Fibroblast of the aortic adventitia (primary cell): ENCODE results near the gene TIMM50. TPM values are rescaled to one million over a fixed set of nuclear protein-coding genes. Genes with fewer than 3 reads are reported as not detected.
A peak's percentile ranks its signal among the peaks of the same experiment; 100 is the strongest.

ENCODE experiments used
- DNase-seq: peaks from one replicate; pipeline ENCODE4 v3.0.0-alpha.2; 2010; ENCODE audit warnings: low read depth
- H3K4me3 ChIP-seq: 2 replicates; pipeline ENCODE4 v1.5.1; 2011; ENCODE audit warnings: low read depth, mild to moderate bottlenecking, control low read depth, low read length, moderate library complexity
- total RNA-seq: library from RNA; depleted of rRNA; stranded (reverse); fragments of >200 nt; gene quantifications from 2 replicates; pipeline ENCODE4 v1.2.3, GENCODE V29; 2012; ENCODE audit warnings: low replicate concordance
- TF ChIP-seq, protein P1 (sequence below): IDR thresholded peaks from 2 replicates; pipeline ENCODE4 v1.5.1; 2011; ENCODE audit warnings: mild to moderate bottlenecking, low read length, control low read depth, inconsistent platforms; ENCODE audit not compliant: insufficient read depth

The TIMM50 gene
- total RNA-seq, 1 donor, result 49.5 TPM

DNA sequence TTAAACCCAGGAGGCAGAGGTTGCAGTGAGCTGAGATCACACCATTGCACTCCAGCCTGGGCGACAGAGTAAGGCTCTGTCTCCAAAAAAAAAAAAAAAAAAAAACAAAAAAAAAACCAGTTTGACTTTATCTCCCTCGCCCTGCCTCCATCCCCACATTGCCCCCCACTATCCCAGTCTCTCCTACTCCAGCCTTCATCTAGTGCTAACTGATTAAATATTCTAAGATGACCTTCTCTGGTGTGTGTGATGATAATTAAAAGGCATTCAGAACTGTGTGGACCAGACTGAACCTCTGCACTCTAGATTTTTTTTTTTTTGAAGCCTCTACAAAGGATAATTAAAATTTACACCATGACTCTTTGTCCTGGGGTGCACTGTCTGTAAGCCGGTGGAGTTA lies 12.2 kb downstream of the TIMM50 start:
- no peak overlapping the region for H3K4me3 ChIP-seq
- no peak for DNase-seq
- TF ChIP-seq, protein P1, sequence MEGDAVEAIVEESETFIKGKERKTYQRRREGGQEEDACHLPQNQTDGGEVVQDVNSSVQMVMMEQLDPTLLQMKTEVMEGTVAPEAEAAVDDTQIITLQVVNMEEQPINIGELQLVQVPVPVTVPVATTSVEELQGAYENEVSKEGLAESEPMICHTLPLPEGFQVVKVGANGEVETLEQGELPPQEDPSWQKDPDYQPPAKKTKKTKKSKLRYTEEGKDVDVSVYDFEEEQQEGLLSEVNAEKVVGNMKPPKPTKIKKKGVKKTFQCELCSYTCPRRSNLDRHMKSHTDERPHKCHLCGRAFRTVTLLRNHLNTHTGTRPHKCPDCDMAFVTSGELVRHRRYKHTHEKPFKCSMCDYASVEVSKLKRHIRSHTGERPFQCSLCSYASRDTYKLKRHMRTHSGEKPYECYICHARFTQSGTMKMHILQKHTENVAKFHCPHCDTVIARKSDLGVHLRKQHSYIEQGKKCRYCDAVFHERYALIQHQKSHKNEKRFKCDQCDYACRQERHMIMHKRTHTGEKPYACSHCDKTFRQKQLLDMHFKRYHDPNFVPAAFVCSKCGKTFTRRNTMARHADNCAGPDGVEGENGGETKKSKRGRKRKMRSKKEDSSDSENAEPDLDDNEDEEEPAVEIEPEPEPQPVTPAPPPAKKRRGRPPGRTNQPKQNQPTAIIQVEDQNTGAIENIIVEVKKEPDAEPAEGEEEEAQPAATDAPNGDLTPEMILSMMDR, result no peak

DNA sequence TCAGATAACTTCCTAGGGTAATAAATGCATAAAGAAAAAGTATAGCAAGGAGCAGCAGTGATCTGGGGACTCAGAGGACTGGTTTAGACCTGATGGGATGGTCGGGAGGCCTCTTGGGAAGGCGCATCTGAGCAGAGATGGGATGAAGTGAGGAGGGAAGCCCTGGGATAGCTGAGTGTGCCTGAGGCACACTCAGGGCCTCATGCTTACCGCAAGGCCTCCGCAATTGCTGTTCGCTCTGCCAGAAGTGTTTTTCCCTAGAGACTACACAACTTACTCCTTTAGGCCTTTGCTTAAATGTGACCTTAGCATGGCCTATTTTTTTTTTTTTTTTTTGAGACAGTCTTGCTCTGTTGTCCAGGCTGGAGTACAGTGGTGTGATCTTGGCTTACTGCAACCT lies 14.0 kb downstream of the TIMM50 start:
- no peak for DNase-seq
- no peak overlapping the region for H3K4me3 ChIP-seq
- TF ChIP-seq, protein P1, result no peak

DNA sequence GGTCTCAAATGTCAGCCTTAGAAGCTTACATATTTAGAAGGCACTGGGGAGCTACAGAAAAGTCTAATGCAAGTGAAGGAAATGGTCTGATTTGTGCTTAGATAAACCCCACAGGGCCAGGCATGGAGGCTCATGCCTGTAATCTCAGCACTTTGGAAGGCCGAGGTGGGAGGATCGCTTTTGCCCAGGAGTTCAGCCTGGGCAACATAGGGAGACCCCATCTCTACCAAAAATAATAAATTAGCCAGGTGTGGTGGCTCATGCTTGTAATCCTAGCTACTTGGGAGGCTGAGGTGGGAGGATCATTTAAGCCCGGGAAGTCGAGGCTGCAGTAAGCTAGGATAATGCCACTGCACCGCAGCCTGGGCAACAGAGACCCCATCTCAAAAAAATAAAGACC lies 15.4 kb downstream of the TIMM50 start:
- no peak overlapping the region for H3K4me3 ChIP-seq
- TF ChIP-seq, protein P1, result no peak
- DNase-seq, result no peak

DNA sequence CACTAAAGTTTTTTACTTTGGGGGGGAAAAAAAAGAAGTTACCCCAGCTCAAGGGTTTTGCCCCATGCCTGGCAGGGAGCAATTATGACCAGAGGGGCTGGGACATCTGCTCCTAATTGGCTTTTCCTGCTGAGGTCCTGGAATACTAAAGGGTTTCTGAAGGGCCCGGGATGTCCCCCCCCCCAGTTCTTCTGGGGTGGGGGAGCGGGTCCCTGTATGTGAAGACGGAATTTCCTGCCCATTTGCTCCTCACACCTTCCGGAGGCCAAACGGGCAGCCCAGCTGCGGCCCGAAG lies 17.0 kb downstream of the TIMM50 start:
- DNase-seq, result no peak
- TF ChIP-seq, protein P1, result no peak
- H3K4me3 ChIP-seq, result no peak overlapping the region

DNA sequence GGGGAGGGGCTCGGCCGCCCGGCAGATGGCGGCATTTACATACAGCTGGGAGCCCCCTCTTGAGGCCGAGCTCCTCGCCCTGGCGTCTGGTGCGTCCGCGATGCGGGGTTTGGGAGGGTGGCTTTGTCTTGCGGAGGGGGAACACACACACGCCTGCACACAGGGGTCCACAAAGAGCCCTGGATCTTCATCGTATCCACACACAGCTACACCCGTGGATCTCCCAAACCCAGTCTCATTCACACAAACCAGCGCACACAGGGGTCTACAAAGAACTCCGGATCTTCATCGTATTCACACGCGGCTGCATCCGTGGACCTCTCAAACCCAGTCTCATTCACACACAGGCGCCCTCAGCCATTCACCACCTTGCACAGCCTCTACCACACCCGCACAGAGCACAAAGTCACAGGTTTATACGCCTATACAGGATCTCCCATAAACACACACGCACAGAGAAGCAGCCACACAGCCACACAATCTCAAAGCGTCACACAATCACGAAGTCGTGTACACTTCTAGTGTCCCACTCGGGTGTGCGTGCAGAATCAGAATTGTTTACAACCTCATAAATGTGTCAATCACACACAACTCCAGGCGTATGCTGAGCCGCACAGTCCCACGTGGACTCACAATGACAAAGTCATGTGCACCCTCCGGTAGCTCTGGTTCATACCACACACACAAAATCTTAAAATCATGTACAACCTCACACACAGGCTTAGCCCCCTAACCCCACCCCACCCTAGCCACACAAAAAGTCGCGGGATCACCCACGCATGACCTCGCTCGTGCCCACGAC lies 17.6 kb downstream of the TIMM50 start:
- DNase-seq, result peak; percentile 20
- TF ChIP-seq, protein P1, result peak; percentile 40
- H3K4me3 ChIP-seq, result peak overlapping the region; percentile 31

DNA sequence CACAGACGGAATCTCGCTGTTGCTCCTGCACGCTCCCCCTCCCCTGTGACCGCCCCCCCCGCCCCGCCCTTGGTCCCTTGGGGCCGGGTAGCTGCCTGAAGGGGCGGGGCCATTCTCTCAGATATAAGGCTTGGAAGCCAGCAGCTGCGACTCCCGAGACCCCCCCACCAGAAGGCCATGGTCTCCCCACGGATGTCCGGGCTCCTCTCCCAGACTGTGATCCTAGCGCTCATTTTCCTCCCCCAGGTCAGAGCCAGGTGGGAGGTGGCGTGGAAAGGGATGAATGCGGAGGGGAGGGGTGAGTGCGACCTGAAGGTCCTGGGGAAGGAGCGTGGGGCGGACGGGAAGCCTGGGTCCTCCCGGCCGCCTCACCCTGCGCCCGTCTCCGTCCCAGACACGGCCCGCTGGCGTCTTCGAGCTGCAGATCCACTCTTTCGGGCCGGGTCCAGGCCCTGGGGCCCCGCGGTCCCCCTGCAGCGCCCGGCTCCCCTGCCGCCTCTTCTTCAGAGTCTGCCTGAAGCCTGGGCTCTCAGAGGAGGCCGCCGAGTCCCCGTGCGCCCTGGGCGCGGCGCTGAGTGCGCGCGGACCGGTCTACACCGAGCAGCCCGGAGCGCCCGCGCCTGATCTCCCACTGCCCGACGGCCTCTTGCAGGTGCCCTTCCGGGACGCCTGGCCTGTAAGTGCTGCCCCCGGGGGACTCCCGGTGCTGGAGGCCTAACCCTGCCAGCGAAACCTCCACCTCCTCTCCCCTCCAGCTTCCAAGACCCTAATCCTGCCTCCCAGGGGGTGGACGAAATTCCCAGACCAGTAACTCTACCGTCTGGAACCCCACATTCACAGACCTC lies 18.4 kb downstream of the TIMM50 start, which contains the start of gene DLL3:
Gene DLL3, plus strand, starts transcription at position 150 of the 845 bp plus-strand sequence. Its CDS starts 28 bp downstream, at position 178.
- no peak for DNase-seq
- TF ChIP-seq, protein P1, result no peak
- peak within 1 kb of the TSS; percentile 31 for H3K4me3 ChIP-seq
